NCI-H446 treated with DMSO at 0.1 percent for 48 hours (cell line): ENCODE data around the gene VTN.

Experiments
- DNase-seq: peaks from one replicate; lab custom pipeline; 2025; lab: John Stamatoyannopoulos, UW

Gene VTN

GRCh38 chr17:28368915-28369683 is 1.0 kb downstream of the VTN start:
- DNase-seq: no peak

GRCh38 chr17:28368306-28368831 is 1.7 kb downstream of the VTN start:
- no peak for DNase-seq

GRCh38 chr17:28367641-28368305 is 2.3 kb downstream of the VTN start:
- no peak for DNase-seq

DNA sequence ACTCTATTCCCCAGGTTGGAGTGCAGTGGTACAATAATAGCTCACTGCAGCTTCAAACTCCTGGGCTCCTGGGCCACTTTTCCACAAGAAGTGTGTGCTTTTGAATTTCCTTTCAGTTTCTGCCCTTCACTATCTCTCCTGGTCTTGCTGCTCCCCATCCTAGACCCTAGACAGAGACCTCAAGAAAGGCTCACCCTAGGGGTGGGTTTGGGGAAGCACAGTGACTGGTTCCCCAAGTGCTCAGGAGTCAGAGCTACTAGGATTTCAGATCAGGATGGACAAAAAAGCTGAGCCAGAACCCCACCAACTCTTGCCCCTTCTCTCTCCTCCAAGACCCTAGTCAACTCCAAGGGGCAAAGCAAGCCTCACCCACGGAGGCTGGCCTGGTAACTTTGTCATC is 3.5 kb downstream of the VTN start:
- no peak for DNase-seq

DNA sequence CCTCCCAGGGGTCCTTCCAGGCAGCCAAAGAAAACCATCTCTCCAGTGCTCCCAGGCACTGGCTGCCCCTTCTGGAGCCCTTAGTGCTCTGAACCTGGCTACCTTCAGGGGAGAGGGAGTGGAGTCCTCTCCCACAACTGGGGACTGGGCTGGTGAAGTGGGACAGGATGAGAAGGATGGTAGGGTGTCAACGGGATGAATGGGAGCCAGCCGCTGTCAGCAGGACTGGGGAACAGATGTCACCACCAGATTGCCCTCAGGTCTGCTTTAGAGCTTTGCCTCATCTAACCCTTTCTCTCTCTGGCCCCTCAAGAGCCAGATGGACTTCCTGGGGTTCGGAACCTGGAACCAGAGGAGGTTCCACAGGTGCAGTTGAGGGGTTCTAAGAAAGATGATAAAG is 4.6 kb downstream of the VTN start:
- DNase-seq: no peak

GRCh38 chr17:28364665-28365363 is 5.3 kb downstream of the VTN start, which contains the start of gene SEBOX:
TSS of gene SEBOX (minus strand) at chr17:28365199. CDS start at chr17:28365151, 48 bp downstream.
- DNase-seq: no peak

DNA sequence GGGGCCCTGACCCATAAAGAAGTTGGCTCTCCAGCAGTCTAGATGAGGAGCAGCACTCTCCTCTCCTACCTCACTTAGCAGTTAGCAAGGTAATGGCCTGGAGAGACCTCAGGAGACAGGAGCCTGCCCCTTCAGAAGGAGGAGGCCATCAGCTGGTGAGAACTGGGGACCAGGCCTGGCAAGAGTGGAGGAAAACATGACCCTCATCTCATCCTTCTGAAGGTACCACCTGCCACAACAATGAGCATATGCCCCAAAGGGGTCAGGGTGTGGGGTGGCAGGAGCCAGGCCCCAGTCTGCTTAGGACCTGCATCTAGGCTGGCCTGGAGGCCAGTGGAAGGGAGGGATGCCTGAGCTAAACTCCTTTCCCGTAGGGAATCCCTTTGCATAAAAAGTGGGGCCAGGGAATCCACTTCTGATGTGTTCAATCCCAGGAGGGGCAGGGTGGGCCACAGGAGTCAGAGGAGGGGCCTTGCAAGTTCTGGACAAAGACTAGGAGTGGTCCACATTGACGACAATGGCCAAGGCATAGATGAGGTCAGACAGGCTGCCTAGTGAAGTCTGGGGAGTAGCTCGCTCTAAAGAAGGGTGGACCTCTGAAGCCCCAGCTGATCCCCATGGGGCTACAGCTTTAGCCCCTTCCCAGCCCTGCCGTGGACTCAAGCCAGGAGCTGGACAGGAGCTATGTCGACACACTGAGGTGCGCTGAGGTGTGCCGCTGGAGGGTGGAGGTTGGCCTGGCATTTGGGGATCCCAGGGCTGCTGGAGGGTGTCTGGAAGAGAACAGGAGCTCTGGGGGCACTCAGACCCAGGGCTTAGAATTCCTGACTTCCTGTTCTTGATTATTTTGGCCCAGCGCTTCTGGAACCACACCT is 6.1 kb downstream of the VTN start:
- no peak for DNase-seq

- DNase-seq: no peak
Observed at GRCh38 chr17:28363186-28363585, 6.9 kb downstream of the VTN start.

DNA sequence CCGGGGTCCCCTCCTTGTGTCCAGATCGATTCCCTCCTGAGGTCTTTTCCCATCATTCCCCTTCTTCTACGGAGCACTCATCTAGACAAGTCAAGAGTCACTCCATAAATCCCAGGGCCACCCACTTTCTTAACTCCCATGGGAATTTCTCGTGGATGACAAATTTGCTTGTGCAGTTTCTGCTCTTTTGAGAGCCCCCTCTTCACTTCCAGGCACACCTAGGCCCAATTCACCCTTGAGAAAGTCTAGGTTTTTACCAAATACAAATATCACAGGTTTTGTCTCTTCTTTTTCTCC is 12.3 kb downstream of the VTN start:
- DNase-seq: no peak

DNA sequence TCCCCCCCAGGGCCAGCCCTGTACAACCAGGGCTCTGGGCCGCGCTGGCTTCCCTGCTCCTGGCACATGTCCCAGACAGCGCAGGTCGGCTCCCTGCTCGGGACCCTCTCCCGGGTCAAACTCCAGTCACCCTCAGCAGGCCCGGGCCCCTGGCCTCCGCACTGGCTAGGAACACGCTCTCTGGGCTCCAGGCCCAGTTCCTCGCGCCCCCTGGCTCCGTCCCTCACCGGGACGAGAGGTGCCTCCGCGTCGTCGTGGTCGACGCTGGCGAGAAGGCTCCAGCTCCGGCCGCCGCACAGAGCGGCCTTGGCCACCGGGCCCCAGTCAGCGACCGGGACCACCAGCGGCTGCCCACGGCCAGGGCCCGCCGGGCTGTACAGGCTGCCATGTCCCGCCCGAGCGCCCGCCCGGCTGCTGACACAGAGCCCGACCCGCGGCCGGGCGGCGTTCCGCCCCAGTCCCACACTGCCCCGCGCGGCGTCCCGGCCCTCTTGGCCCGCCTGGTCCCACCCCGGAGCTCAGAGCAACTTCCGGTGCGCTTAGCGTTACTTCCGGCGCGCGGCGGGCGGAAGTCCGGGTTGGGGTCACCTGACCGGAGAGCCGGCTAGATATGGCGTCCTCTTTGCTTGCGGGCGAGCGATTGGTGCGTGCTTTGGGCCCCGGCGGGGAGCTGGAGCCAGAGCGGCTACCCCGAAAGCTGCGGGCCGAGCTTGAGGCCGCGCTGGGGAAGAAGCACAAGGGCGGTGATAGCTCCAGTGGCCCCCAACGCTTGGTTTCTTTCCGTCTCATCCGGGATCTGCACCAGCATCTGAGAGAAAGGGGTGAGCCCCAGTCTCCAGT is 12.8 kb downstream of the VTN start, which contains the start of gene POLDIP2:
Gene POLDIP2 (minus strand): TSS at position 467 of the 840 bp plus-strand sequence. CDS start 79 bp downstream, at position 388.
- peak; percentile 90 for DNase-seq

GRCh38 chr17:28350271-28350670 is 19.8 kb downstream of the VTN start:
- no peak for DNase-seq

- DNase-seq: no peak
Observed at GRCh38 chr17:28348979-28349378, 21.1 kb downstream of the VTN start.

DNA sequence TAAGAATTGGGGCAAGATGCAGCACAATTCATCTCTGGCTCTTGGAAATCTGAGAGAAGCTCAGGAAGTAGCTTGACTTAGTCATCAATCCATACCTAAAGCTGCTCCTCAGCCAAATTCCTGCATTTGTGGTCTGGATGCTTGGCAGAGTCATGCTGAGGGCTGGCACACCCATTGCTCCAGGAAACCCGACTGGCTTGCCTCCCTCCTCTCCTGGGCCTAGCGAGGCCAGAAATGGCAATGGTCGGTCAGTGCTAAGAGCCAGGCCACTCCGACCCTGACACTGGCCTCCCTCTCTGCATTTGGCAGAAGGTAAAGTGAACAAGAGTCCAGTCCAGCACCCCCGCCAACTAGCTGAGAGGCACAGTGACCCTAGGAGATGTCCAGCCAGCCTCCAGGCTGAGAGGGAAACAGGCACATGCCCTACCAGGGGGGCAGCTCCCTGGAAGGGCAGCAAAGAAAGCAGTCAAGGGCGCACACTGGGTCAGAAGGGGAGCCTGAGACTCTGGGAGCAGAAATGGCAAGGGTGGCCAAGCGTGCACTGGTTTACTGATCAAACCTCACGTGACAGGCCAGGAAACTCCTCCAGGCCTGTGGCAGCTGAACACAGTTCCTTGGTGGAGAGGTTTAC is 22.7 kb downstream of the VTN start:
- DNase-seq: no peak

DNA sequence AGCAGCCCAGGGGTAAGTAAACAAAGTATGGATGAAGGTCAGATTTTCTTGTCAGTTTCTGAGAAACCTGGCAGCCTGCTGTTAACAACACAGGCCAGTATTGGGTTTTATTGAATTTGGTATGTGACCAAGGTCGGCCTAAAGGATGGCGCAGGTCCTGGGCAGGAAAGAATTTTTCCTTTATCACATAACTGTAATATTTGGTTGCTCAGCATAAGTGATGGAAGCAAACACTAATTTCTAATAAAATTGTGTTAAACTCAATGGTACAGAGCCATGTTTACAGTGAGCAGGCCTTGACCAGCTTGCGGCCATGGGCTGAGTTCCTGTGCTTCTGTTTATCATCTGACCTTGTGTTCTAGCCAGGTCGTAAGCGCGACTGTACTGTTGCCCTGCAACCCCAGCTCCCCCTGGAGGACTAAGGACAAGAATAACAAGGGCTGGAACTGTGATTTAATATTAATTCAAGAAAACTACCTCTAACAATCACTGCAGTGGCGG is 23.3 kb downstream of the VTN start:
- DNase-seq: no peak

DNA sequence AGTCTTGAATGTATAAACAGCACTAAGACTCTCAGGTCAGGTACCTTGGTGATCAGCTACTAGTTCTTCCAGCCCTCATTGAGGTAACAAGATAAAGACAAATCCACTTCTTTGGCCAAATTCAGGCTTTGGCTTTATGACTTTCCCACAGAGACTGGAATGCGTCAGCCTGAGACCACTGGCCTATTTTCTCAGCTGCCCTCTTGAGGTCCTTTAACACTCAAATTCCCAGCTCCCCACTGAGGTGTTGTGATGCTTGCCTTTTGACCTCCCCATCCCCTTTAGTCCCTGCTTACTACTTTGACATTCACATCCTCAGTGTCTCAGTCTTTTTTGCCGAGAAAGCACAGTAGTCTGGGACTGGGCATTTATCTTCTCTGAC is 23.9 kb downstream of the VTN start:
- no peak for DNase-seq

DNA sequence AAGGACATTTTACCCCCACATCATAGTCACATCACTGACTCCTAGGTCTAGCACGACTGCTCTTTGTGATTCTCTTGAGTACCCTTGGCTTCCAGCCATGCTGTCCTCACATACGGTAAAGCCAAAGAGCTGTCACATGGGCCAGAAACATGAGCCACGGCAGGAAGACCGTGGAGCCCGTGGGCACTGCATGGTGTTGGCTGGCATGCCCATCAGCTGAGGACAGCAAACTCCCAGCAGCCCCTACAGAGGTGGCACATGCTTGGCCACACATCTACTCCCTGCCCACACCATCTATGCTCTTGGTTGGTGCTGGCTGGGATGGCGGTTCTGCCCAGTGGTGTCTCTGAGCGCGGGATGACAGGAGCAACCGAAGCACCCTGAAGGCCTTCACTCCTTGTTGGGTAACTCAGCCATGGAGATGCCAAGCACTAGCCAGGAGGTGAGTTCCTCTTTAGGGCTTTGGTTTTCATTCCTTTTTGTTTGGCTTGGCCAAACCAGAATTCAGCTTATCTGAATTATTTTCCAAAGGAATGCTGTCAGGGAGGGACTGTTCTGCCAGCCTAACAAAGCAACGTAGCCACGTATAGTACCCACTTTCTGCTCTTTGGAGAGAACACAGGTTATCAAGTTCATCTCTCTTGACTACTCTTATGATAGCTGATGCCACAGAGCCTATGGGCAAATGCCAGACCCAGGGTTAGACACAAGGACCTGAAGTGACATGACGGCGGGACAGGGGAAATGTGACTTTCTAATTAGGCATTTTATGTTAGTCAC is 24.5 kb downstream of the VTN start:
- DNase-seq: no peak

- DNase-seq: no peak
Observed at GRCh38 chr17:28344435-28344901, 25.6 kb downstream of the VTN start.

- no peak for DNase-seq
Observed at GRCh38 chr17:28344011-28344410, 26.1 kb downstream of the VTN start.

GRCh38 chr17:28343491-28343932 is 26.6 kb downstream of the VTN start:
- no peak for DNase-seq
